ENCODE results near the gene FADS2. TPM values are rescaled to one million over a fixed set of nuclear protein-coding genes. Genes with fewer than 3 reads are reported as not detected.

FADS2 gene
- total RNA-seq, 4 donors from 2014 or later = 17.6 to 40.0 (median 33.4) TPM

DNA sequence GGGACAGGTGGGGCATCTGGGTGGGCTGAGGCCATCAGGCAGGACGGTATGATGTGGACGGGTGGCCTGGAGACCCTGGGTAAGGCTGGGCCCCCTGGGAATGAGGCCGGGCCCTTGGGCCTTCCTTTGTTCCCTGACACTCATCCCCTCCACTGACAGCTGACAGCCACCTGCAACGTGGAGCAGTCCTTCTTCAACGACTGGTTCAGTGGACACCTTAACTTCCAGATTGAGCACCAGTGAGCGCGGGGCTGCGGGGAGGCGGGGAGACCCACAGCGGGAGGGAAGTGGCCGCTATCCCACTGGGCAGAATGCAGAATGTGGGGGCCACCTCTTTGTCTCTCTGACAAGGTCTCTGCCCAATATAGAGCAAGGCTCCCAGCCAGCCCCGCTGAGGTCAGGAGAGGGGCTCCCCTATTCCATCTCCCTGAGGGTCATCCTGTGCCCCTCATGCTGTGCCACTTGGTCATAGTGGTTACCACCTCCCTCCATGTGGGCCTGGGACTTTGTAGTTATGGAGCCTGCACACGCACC, 35.5 kb downstream of the FADS2 start:
- H3K27ac ChIP-seq = no peak overlapping the region
- peaks cover 0 to 81% of the 10 kb centered on the region in 2 donors for H3K36me3 ChIP-seq
- ATAC-seq = no peak
- no peak overlapping the region for H3K4me3 ChIP-seq
- peaks cover 0 to 8% (median 0%) of the 10 kb centered on the region in 3 donors for H3K4me1 ChIP-seq
- no peaks in the 10 kb centered on the region for H3K9me3 ChIP-seq
- no peaks in the 10 kb centered on the region for H3K27me3 ChIP-seq
- TF ChIP-seq, protein P1, sequence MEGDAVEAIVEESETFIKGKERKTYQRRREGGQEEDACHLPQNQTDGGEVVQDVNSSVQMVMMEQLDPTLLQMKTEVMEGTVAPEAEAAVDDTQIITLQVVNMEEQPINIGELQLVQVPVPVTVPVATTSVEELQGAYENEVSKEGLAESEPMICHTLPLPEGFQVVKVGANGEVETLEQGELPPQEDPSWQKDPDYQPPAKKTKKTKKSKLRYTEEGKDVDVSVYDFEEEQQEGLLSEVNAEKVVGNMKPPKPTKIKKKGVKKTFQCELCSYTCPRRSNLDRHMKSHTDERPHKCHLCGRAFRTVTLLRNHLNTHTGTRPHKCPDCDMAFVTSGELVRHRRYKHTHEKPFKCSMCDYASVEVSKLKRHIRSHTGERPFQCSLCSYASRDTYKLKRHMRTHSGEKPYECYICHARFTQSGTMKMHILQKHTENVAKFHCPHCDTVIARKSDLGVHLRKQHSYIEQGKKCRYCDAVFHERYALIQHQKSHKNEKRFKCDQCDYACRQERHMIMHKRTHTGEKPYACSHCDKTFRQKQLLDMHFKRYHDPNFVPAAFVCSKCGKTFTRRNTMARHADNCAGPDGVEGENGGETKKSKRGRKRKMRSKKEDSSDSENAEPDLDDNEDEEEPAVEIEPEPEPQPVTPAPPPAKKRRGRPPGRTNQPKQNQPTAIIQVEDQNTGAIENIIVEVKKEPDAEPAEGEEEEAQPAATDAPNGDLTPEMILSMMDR (IDR thresholded peaks at IDR 0.05) = no peak
- TF ChIP-seq EP300 (IDR thresholded peaks at IDR 0.05) (no peak), POLR2A (IDR thresholded peaks at IDR 0.05) (no peak)
- WGBS, 2 donors (ENCODE audit: low coverage in 1 of 2) = 80% methylated on average over 1 of the region's 13 CpGs; no CpG with 5 or more reads in 1 of the 2 donors

DNA sequence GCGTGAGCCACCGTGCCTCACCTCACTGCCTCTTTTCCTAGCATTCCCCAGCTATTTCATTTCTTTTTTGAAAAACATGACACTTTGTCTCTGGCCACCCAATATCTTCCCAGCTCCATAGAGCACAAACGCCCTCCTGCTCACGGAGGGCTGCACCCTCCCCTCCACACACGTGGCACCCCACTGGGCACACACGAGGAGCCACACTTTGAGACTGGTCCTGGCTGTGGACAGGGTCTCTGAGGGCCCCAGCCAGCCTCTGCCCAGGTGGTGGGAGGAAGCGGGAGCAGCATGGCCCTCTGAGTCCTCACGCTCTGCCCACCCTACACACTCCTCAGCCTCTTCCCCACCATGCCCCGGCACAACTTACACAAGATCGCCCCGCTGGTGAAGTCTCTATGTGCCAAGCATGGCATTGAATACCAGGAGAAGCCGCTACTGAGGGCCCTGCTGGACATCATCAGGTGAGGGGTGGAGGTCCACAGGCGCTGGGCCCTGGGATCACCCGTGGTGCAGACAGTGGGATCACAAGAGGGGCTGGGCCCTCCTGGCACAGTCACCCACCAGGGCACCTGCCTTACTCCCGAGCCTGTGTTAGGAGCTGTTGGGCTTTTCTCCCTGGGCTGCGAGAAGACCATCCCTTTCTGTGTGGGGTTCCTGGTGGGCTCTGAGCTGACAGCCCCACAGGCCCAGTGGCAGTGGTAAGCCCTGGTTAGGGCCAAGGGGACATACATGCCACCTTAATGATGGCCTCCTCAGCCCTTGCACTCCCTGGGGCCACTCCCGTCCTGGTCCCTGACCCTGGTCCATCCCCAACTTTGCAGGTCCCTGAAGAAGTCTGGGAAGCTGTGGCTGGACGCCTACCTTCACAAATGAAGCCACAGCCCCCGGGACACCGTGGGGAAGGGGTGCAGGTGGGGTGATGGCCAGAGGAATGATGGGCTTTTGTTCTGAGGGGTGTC, 37.0 kb downstream of the FADS2 start:
- Histone ChIP-seq H3K4me1 (peaks cover 0 to 9% (median 0%) of the 10 kb centered on the region in 3 donors), H3K27ac (no peak overlapping the region), H3K36me3 (peaks cover 0 to 66% of the 10 kb centered on the region in 2 donors), H3K27me3 (no peaks in the 10 kb centered on the region), H3K4me3 (no peak overlapping the region), H3K9me3 (no peaks in the 10 kb centered on the region)
- WGBS, 2 donors (ENCODE audit: low coverage in 1 of 2) = 93 to 100% methylated on average over 2 of the region's 20 CpGs
- TF ChIP-seq, protein P1 (IDR thresholded peaks at IDR 0.05) = no peak
- no peak for TF ChIP-seq POLR2AphosphoS5 (IDR thresholded peaks at IDR 0.05)
- TF ChIP-seq EP300 (IDR thresholded peaks at IDR 0.05) = no peak
- TF ChIP-seq POLR2A (IDR thresholded peaks at IDR 0.05) = no peak
- ATAC-seq = no peak

DNA sequence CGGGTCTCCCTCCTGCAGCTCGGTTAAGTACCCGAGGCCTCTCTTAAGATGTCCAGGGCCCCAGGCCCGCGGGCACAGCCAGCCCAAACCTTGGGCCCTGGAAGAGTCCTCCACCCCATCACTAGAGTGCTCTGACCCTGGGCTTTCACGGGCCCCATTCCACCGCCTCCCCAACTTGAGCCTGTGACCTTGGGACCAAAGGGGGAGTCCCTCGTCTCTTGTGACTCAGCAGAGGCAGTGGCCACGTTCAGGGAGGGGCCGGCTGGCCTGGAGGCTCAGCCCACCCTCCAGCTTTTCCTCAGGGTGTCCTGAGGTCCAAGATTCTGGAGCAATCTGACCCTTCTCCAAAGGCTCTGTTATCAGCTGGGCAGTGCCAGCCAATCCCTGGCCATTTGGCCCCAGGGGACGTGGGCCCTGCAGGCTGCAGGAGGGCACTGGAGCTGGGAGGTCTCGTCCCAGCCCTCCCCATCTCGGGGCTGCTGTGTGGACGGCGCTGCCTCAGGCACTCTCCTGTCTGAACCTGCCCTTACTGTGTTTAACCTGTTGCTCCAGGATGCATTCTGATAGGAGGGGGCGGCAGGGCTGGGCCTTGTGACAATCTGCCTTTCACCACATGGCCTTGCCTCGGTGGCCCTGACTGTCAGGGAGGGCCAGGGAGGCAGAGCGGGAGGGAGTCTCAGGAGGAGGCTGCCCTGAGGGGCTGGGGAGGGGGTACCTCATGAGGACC, 38.3 kb downstream of the FADS2 start:
- no peak overlapping the region for H3K27ac ChIP-seq
- peaks cover 0 to 55% of the 10 kb centered on the region in 2 donors for H3K36me3 ChIP-seq
- WGBS, 2 donors (ENCODE audit: low coverage in 1 of 2) = 81% methylated on average over 3 of the region's 18 CpGs; no CpG with 5 or more reads in 1 of the 2 donors
- H3K9me3 ChIP-seq = no peaks in the 10 kb centered on the region
- peaks cover 0 to 16% (median 2%) of the 10 kb centered on the region in 3 donors for H3K4me1 ChIP-seq
- no peaks in the 10 kb centered on the region for H3K27me3 ChIP-seq
- H3K4me3 ChIP-seq = no peak overlapping the region
- TF ChIP-seq, protein P1 (IDR thresholded peaks at IDR 0.05) = no peak
- TF ChIP-seq EP300 (IDR thresholded peaks at IDR 0.05) = no peak
- TF ChIP-seq POLR2A (IDR thresholded peaks at IDR 0.05) = no peak
- TF ChIP-seq POLR2AphosphoS5 (IDR thresholded peaks at IDR 0.05) = no peak
- no peak for ATAC-seq

DNA sequence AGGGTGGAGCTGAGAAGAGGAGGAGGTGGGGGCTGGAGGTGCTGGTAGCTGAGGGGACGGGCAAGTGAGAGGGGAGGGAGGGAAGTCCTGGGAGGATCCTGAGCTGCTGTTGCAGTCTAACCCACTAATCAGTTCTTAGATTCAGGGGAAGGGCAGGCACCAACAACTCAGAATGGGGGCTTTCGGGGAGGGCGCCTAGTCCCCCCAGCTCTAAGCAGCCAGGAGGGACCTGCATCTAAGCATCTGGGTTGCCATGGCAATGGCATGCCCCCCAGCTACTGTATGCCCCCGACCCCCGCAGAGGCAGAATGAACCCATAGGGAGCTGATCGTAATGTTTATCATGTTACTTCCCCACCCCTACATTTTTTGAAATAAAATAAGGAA, 38.9 kb downstream of the FADS2 start:
- ATAC-seq = no peak
- H3K36me3 ChIP-seq = peaks cover 0 to 49% of the 10 kb centered on the region in 2 donors
- 65 to 100% methylated on average over 1 to 2 of the region's 6 CpGs for WGBS, 2 donors (ENCODE audit: low coverage in 1 of 2)

More for the DNA sequence above, 38.9 kb downstream of the FADS2 start:
- TF ChIP-seq POLR2AphosphoS5 (IDR thresholded peaks at IDR 0.05) = no peak
- no peak for TF ChIP-seq POLR2A (IDR thresholded peaks at IDR 0.05)
- no peak for TF ChIP-seq EP300 (IDR thresholded peaks at IDR 0.05)
- TF ChIP-seq, protein P1 (IDR thresholded peaks at IDR 0.05) = no peak
- Histone ChIP-seq H3K27ac (no peak overlapping the region), H3K9me3 (no peaks in the 10 kb centered on the region), H3K27me3 (no peaks in the 10 kb centered on the region), H3K4me1 (peaks cover 0 to 19% (median 3%) of the 10 kb centered on the region in 3 donors), H3K4me3 (no peak overlapping the region)
